Esophagus squamous epithelium (tissue), 5 donors: ENCODE data around the gene IL23A. TPM values are rescaled to one million over a fixed set of nuclear protein-coding genes. Genes with fewer than 3 reads are reported as not detected.
A peak's percentile ranks its signal among the peaks of the same experiment; 100 is the strongest.

Source experiments
- DNase-seq: peaks from one replicate; lab custom pipeline; 2025; lab: John Stamatoyannopoulos, UW
- H3K27ac ChIP-seq, 4 donors: fragments of 200-600 bp; sonication (generic); one replicate each; pipeline ENCODE4 v1.5.1; 2016 to 2019; ENCODE audit warnings: mild to moderate bottlenecking in 1 of 4
- H3K27me3 ChIP-seq, 4 donors: fragments of 200-600 bp; sonication (generic); 1 replicate in 3 of 4; 2 replicates in 1 of 4; pipeline versions ENCODE4 v1.5.1 to v1.6.0; 2017 to 2021; ENCODE audit warnings: antibody characterized with exemption in 1 of 4
- H3K36me3 ChIP-seq, 3 donors: fragments of 200-600 bp; sonication (generic); one replicate each; pipeline ENCODE4 v1.5.1; 2016 to 2019
- H3K4me1 ChIP-seq, 3 donors: fragments of 200-600 bp; sonication (generic); one replicate each; pipeline ENCODE4 v1.5.1; 2017 to 2019
- H3K4me3 ChIP-seq, 4 donors: fragments of 200-600 bp; sonication (generic); 1 replicate in 3 of 4; 2 replicates in 1 of 4; pipeline ENCODE4 v1.5.1; 2016 to 2019; ENCODE audit warnings: mild to moderate bottlenecking in 2 of 4, moderate library complexity in 1 of 4
- H3K9me3 ChIP-seq, 3 donors: fragments of 200-600 bp; sonication (generic); one replicate each; pipeline ENCODE4 v1.5.1; 2016 to 2019
- POLR2A ChIP-seq, 4 donors: fragments of 450-650 bp; IDR thresholded peaks; one replicate each; pipeline ENCODE4 v1.6.1; 2017; ENCODE audit warnings: antibody characterized with exemption in 4 of 4, mild to moderate bottlenecking in 4 of 4, moderate library complexity in 3 of 4
- WGBS, 2 donors: methylation state at CpG; one replicate each; pipeline ENCODE4 v1.1.5; 2018; 5-methylcytosine and 5-hydroxymethylcytosine counted together
- intact Hi-C: fragments of 100-400 bp; cut with DNase I; formaldehyde crosslinking; loops from one replicate; pipeline ENCODE4 v1.15.0; 2022
- total RNA-seq, 4 donors: library from RNA; depleted of rRNA; stranded (reverse); fragments of >200 nt; gene quantifications; one replicate each; pipeline ENCODE4 v1.1.0, GENCODE V29; 2016
- TF ChIP-seq, protein P1 (sequence below), 6 experiments: fragments of 450-650 bp in 4 of 6; fragments of 200-600 bp in 2 of 6; sonication (generic) in 2 of 6; IDR thresholded peaks; one replicate each; pipeline ENCODE4 v1.5.1; 2016 to 2019; ENCODE audit warnings: antibody characterized with exemption in 6 of 6, mild to moderate bottlenecking in 4 of 6, moderate library complexity in 4 of 6
- donor health status: DM: yes; HTN: yes; CAD: no.

IL23A gene
- total RNA-seq, 4 donors from 2014 or later: 2.6 to 28.6 (median 2.8) TPM; not detected in 1

DNA sequence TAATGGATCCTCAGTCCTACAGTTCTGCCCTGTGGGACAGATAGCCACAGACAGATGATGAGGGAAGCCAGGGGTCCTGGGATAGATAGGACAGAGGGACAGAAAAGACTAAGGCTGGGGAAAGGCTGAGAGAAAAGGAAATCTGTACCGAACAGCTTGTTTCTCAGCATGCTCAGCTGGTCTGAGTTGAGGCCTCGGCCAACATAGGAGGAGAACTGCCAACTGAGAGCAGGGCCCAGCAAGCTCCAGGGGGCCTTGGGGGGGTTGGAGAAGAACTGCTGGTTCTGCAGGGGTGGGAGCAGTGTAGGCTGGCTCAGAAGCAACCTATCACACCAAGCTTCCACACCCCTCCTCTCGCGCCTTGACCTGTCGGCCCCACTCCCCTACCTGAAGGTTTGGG, 10.1 kb downstream of the IL23A start:
- DNase-seq: no peak
- H3K27me3 ChIP-seq: no peaks in the 10 kb centered on the region
- no peaks in the 10 kb centered on the region for H3K9me3 ChIP-seq
- no peak overlapping the region for H3K27ac ChIP-seq
- H3K4me3 ChIP-seq: no peak overlapping the region
- intact Hi-C loops: no loop called here
- WGBS, 2 donors: 83 to 87% methylated on average over 5 of the region's 5 CpGs
- no peaks in the 10 kb centered on the region for H3K4me1 ChIP-seq
- TF ChIP-seq, protein P1, sequence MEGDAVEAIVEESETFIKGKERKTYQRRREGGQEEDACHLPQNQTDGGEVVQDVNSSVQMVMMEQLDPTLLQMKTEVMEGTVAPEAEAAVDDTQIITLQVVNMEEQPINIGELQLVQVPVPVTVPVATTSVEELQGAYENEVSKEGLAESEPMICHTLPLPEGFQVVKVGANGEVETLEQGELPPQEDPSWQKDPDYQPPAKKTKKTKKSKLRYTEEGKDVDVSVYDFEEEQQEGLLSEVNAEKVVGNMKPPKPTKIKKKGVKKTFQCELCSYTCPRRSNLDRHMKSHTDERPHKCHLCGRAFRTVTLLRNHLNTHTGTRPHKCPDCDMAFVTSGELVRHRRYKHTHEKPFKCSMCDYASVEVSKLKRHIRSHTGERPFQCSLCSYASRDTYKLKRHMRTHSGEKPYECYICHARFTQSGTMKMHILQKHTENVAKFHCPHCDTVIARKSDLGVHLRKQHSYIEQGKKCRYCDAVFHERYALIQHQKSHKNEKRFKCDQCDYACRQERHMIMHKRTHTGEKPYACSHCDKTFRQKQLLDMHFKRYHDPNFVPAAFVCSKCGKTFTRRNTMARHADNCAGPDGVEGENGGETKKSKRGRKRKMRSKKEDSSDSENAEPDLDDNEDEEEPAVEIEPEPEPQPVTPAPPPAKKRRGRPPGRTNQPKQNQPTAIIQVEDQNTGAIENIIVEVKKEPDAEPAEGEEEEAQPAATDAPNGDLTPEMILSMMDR (IDR thresholded peaks at IDR 0.05): no peak
- TF ChIP-seq POLR2A (IDR thresholded peaks at IDR 0.05): no peak
- H3K36me3 ChIP-seq: peaks cover 32 to 100% (median 69%) of the 10 kb centered on the region in 3 donors

DNA sequence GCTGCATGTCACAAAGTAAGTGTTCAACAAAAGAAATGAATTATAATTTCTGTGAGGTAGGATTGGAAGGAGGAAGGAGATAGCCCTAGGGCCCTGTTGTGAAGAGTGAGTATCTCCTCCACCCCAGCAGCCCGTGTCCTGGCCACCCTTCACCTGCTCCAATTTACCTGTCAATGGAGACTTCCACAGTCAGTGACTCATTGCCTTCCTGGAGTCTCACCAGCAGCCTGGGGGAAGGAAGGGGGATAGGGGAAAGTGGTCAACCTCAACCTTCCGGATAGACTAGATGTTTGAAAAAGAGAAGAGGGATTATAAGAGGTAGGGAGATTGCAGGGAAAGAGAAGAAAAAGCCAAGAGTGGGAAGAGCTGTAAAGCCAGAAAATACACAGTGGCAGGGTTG, 12.0 kb downstream of the IL23A start:
- DNase-seq: no peak
- WGBS, 2 donors: 30 to 79% methylated on average over 2 of the region's 2 CpGs
- Histone ChIP-seq H3K36me3 (peaks cover 43 to 100% (median 87%) of the 10 kb centered on the region in 3 donors), H3K4me1 (no peaks in the 10 kb centered on the region), H3K9me3 (no peaks in the 10 kb centered on the region), H3K4me3 (no peak overlapping the region), H3K27ac (no peak overlapping the region), H3K27me3 (no peaks in the 10 kb centered on the region)
- no peak for TF ChIP-seq POLR2A (IDR thresholded peaks at IDR 0.05)
- TF ChIP-seq, protein P1 (IDR thresholded peaks at IDR 0.05): no peak
- intact Hi-C loops: no loop called here

DNA sequence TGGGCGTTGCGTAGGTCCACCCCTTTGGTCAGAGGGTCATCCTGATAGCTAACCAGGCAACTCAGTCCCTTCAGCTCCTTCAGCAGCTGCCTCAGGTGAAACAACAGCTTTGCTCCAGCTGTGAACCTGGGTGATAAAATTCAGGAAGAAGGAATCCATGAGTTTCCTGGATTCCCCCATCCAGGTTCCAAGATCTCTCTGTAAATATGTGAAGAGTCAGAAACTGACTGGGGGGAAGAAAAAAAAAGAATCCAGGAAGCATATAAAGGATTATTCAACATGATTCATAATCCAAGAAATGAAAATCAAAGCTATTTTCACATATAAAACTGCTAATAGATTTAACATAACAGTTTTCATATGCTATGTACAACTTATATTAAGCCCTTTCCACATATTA, 12.6 kb downstream of the IL23A start:
- intact Hi-C loops: no loop called here
- DNase-seq: no peak
- H3K27me3 ChIP-seq: no peaks in the 10 kb centered on the region
- no peaks in the 10 kb centered on the region for H3K9me3 ChIP-seq
- peaks cover 43 to 100% (median 86%) of the 10 kb centered on the region in 3 donors for H3K36me3 ChIP-seq
- no peak overlapping the region for H3K4me3 ChIP-seq
- WGBS, 2 donors: 86 to 100% methylated on average over 2 of the region's 2 CpGs
- TF ChIP-seq, protein P1 (IDR thresholded peaks at IDR 0.05): no peak
- no peak for TF ChIP-seq POLR2A (IDR thresholded peaks at IDR 0.05)
- no peaks in the 10 kb centered on the region for H3K4me1 ChIP-seq
- no peak overlapping the region for H3K27ac ChIP-seq

DNA sequence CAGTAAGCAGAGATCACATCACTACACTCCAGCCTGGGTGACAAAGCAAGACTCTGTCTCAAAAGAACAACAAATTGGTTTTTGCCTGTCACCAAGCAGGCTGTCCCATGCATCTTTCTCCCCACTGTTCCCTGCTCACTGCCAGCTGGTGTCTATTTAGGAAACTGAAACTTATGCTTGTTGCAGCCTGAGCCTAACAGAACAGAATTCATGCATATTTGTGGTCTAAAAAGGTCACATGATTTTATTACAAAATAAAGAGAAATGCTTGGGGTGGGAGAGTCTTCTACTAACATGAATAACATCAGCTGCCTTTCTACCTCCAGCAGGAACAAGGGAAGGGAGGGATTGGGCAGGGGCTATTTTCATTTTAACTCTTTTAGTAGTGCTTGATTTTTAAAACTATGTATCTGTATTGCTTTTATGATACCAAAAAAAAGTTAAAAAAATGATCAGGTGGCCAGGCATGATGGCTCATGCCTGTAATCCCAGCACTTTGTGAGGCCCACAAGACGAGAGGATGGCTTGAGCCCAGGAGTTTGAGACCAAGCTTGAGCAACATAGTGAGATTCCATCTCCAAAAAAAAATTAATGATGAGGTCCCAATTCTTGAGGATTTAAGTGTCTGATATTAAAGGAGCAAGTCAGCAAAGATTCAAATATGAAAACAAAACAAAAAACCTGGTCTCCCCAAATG, 20.3 kb downstream of the IL23A start:
- peaks cover 9 to 27% (median 20%) of the 10 kb centered on the region in 3 donors for H3K4me1 ChIP-seq
- DNase-seq: no peak
- no peaks in the 10 kb centered on the region for H3K27me3 ChIP-seq
- H3K4me3 ChIP-seq: peak overlapping the region; percentile 63 to 88 (median 82)
- peak in 2 of 4 donors; percentile 17 to 42 for TF ChIP-seq POLR2A (IDR thresholded peaks at IDR 0.05)
- TF ChIP-seq, protein P1 (IDR thresholded peaks at IDR 0.05): no peak
- peaks cover 13 to 28% (median 21%) of the 10 kb centered on the region in 3 donors for H3K36me3 ChIP-seq
- WGBS, 2 donors: 0 to 5% methylated on average over 1 of the region's 1 CpG
- H3K27ac ChIP-seq: peak overlapping the region; percentile 91 to 96 (median 94)
- H3K9me3 ChIP-seq: no peaks in the 10 kb centered on the region
- intact Hi-C loops: no loop called here
